Aorta (tissue), 5 donors: ENCODE data around the gene HSPB6. TPM values are rescaled to one million over a fixed set of nuclear protein-coding genes. Genes with fewer than 3 reads are reported as not detected.
"Not testable (repeated sequence)": the region's sequence is repeated elsewhere in the genome, so short reads cannot be mapped to it uniquely, and the experiment has no call there.

Experiments used
- ATAC-seq: fragments of 200-7000 bp; cut with Tn5 transposase; one replicate; pipeline ENCODE4 v1.9.1; 2022; ENCODE audit warnings: moderate library complexity; ENCODE audit not compliant: low FRiP score
- DNase-seq, 2 donors: peaks; one replicate each; pipeline ENCODE4 v3.0.0-alpha.2; 2020
- H3K27ac ChIP-seq, 2 donors: one replicate each; pipeline ENCODE4 v1.5.1; 2013; ENCODE audit warnings: low read length in 2 of 2, mild to moderate bottlenecking in 2 of 2, moderate library complexity in 2 of 2, control low read depth in 1 of 2, inconsistent platforms in 1 of 2, low read depth in 1 of 2
- H3K27me3 ChIP-seq, 2 donors: one replicate each; pipeline ENCODE4 v1.6.1; 2013; ENCODE audit warnings: control low read depth in 1 of 2, low read length in 1 of 2, mild to moderate bottlenecking in 1 of 2, moderate library complexity in 1 of 2; ENCODE audit not compliant: insufficient read depth in 2 of 2, control insufficient read depth in 1 of 2
- H3K36me3 ChIP-seq, 2 donors: one replicate each; pipeline ENCODE4 v1.6.1; 2013; ENCODE audit warnings: control low read depth in 1 of 2, low read length in 1 of 2, mild to moderate bottlenecking in 1 of 2; ENCODE audit not compliant: insufficient read depth in 2 of 2, control insufficient read depth in 1 of 2
- H3K4me1 ChIP-seq, 2 donors: one replicate each; pipeline ENCODE4 v1.6.1; 2013; ENCODE audit warnings: low read length in 2 of 2, control low read depth in 1 of 2, mild to moderate bottlenecking in 1 of 2, moderate library complexity in 1 of 2; ENCODE audit not compliant: insufficient read depth in 2 of 2, control insufficient read depth in 1 of 2
- H3K4me3 ChIP-seq, 2 donors: one replicate each; pipeline ENCODE4 v1.5.1; 2013; ENCODE audit warnings: low read length in 2 of 2, control low read depth in 1 of 2, mild to moderate bottlenecking in 1 of 2
- H3K9me3 ChIP-seq: one replicate; pipeline ENCODE4 v1.6.1; 2013; ENCODE audit warnings: mild to moderate bottlenecking, low read length; ENCODE audit not compliant: control insufficient read depth
- WGBS, 2 donors: extraction: QIAGEN DNeasy Blood & Tissue Kit; methylation state at CpG; one replicate each; pipeline ENCODE4 v1.1.7; 2013; 5-methylcytosine and 5-hydroxymethylcytosine counted together
- intact Hi-C, 2 donors: fragments of 100-400 bp; cut with DNase I; formaldehyde crosslinking; loops; one replicate each; pipeline versions ENCODE4 v1.14.2 to v1.15.0; 2022
- polyA plus RNA-seq, 2 donors: library from polyadenylated mRNA; stranded (reverse); fragments of 200-250 nt; gene quantifications; one replicate each; pipeline ENCODE4 v1.2.3, GENCODE V29; 2013
- total RNA-seq, 2 donors: library from RNA; stranded (reverse); fragmentation: NEBNext Ultra II Directional; extraction: Animal tissue kit (Norgen Biotek cat#: 25700); gene quantifications; one replicate each; pipeline ENCODE4 v1.2.1, GENCODE V29; 2021
- donor health status: healthy with polysubstance abuse.
- donor health status: Bipolar disorder and iron deficiency.
- donor health status: DM: no; HTN: no; CAD: no.
- donor health status: DM: no; HTN: no; CAD: no.
- donor health status: DM: yes; HTN: yes; CAD: no.

Gene HSPB6
- total and polyA plus RNA-seq, 4 donors = 73.9 to 152 (median 140) TPM

GRCh38 chr19:35775046-35775297 is 18.1 kb upstream of the HSPB6 start:
- DNase-seq = no peak
- Histone ChIP-seq H3K4me3 (no peak overlapping the region), H3K4me1 (no peaks in the 10 kb centered on the region), H3K36me3 (no peaks in the 10 kb centered on the region), H3K27me3 (no peaks in the 10 kb centered on the region), H3K9me3 (no peaks in the 10 kb centered on the region), H3K27ac (no peak overlapping the region)
- ATAC-seq = no peak
- WGBS, 2 donors = 8 to 14% methylated on average over 9 of the region's 9 CpGs
- intact Hi-C loops = loop anchor here in 1 of 2 donors (5.0 kb wide), 1 partner anchor 102 kb away; no protein-coding TSS in a partner anchor

GRCh38 chr19:35774274-35775045 is 17.6 kb upstream of the HSPB6 start:
- H3K36me3 ChIP-seq = no peaks in the 10 kb centered on the region
- no peaks in the 10 kb centered on the region for H3K9me3 ChIP-seq
- WGBS, 2 donors = 34 to 40% methylated on average over 16 of the region's 16 CpGs
- peak in 1 of 2 donors; percentile 66 for DNase-seq
- no peak overlapping the region for H3K27ac ChIP-seq
- ATAC-seq = no peak
- no peaks in the 10 kb centered on the region for H3K27me3 ChIP-seq
- H3K4me3 ChIP-seq = no peak overlapping the region
- H3K4me1 ChIP-seq = no peaks in the 10 kb centered on the region
- intact Hi-C loops = loop anchor here in 1 of 2 donors (5.0 kb wide), 1 partner anchor 103 kb away; no protein-coding TSS in a partner anchor

GRCh38 chr19:35773020-35773806 is 16.4 kb upstream of the HSPB6 start:
- intact Hi-C loops = no loop called here
- no peaks in the 10 kb centered on the region for H3K27me3 ChIP-seq
- H3K4me1 ChIP-seq = no peaks in the 10 kb centered on the region
- no peak overlapping the region for H3K27ac ChIP-seq
- ATAC-seq (no peak), DNase-seq (no peak)
- no peak overlapping the region for H3K4me3 ChIP-seq
- H3K9me3 ChIP-seq = no peaks in the 10 kb centered on the region
- no peaks in the 10 kb centered on the region for H3K36me3 ChIP-seq
- WGBS, 2 donors = 53 to 55% methylated on average over 9 of the region's 9 CpGs

GRCh38 chr19:35772362-35772761 is 15.5 kb upstream of the HSPB6 start:
- H3K36me3 ChIP-seq, H3K27me3 ChIP-seq, H3K4me3 ChIP-seq, ATAC-seq, H3K9me3 ChIP-seq, H3K4me1 ChIP-seq, intact Hi-C loops, DNase-seq, H3K27ac ChIP-seq: not testable (repeated sequence)
- WGBS, 2 donors = 95 to 98% methylated on average over 5 of the region's 5 CpGs

GRCh38 chr19:35768082-35768421 is 11.2 kb upstream of the HSPB6 start:
- ATAC-seq = no peak

GRCh38 chr19:35767288-35768081 is 10.7 kb upstream of the HSPB6 start:
- no peaks in the 10 kb centered on the region for H3K36me3 ChIP-seq
- WGBS, 2 donors = 67 to 69% methylated on average over 34 of the region's 34 CpGs
- H3K4me3 ChIP-seq = no peak overlapping the region
- DNase-seq = peak in 1 of 2 donors; percentile 74
- ATAC-seq = peak; percentile 33
- H3K27ac ChIP-seq = no peak overlapping the region
- H3K9me3 ChIP-seq = no peaks in the 10 kb centered on the region
- H3K4me1 ChIP-seq = no peaks in the 10 kb centered on the region
- H3K27me3 ChIP-seq = no peaks in the 10 kb centered on the region
- intact Hi-C loops = no loop called here

More at GRCh38 chr19:35768082-35768421, 11.2 kb upstream of the HSPB6 start:
- DNase-seq = peak in 1 of 2 donors; percentile 64
- intact Hi-C loops = no loop called here
- H3K4me3 ChIP-seq = no peak overlapping the region
- H3K27me3 ChIP-seq = no peaks in the 10 kb centered on the region
- H3K4me1 ChIP-seq = no peaks in the 10 kb centered on the region
- H3K36me3 ChIP-seq = no peaks in the 10 kb centered on the region
- H3K27ac ChIP-seq = no peak overlapping the region
- H3K9me3 ChIP-seq = no peaks in the 10 kb centered on the region
- WGBS, 2 donors = 59 to 72% methylated on average over 13 to 15 of the region's 15 CpGs

GRCh38 chr19:35766571-35767104 is 9.8 kb upstream of the HSPB6 start:
- Histone ChIP-seq H3K27ac (no peak overlapping the region), H3K9me3 (no peaks in the 10 kb centered on the region), H3K4me3 (no peak overlapping the region), H3K36me3 (no peaks in the 10 kb centered on the region), H3K4me1 (no peaks in the 10 kb centered on the region), H3K27me3 (no peaks in the 10 kb centered on the region)
- intact Hi-C loops = no loop called here
- ATAC-seq = no peak
- no peak for DNase-seq
- whole genome bisulfite sequencing, 2 donors = 82 to 86% methylated on average over 10 to 11 of the region's 11 CpGs

GRCh38 chr19:35764432-35765315 is 7.8 kb upstream of the HSPB6 start:
- no peak for ATAC-seq
- H3K36me3 ChIP-seq = no peaks in the 10 kb centered on the region
- no peaks in the 10 kb centered on the region for H3K4me1 ChIP-seq
- H3K27me3 ChIP-seq = no peaks in the 10 kb centered on the region
- WGBS, 2 donors = 92 to 94% methylated on average over 17 of the region's 17 CpGs
- no peak overlapping the region for H3K27ac ChIP-seq
- H3K9me3 ChIP-seq = no peaks in the 10 kb centered on the region
- H3K4me3 ChIP-seq = no peak overlapping the region
- DNase-seq = no peak
- intact Hi-C loops = no loop called here
